H1 (cell line): Measurements from ENCODE around the gene UFD1. TPM values are rescaled to one million over a fixed set of nuclear protein-coding genes. Genes with fewer than 3 reads are reported as not detected.

Source experiments
- CTCF ChIA-PET: fragments of 300-600 bp; sonication (Branson Sonifier 250); formaldehyde crosslinking; loops from one replicate; lab custom pipeline; 2021; ENCODE audit not compliant: partially characterized antibody; lab: Charles Lee
- POLR2A ChIA-PET: fragments of 300-600 bp; sonication (Branson Sonifier 250); formaldehyde crosslinking; loops from one replicate; lab custom pipeline; 2021; ENCODE audit warnings: inconsistent platforms; ENCODE audit not compliant: partially characterized antibody; lab: Charles Lee
- DNase-seq, 2 experiments: peaks; one replicate each; pipeline versions ENCODE4 v3.0.0 to v3.0.0-alpha.2; 2010 to 2022; ENCODE audit warnings: low spot score in 2 of 2, low read depth in 1 of 2, mixed read lengths in 1 of 2
- FAIRE-seq: peaks from 2 replicates; lab custom pipeline; 2011; peaks lifted over from hg19 to GRCh38; lab: Jason Lieb, UNC
- H2AFZ ChIP-seq: 2 replicates; pipeline ENCODE4 v1.8.1; 2012; ENCODE audit warnings: low read length, inconsistent platforms
- H2AK5ac ChIP-seq: 2 replicates; pipeline ENCODE4 v1.6.1; 2013; ENCODE audit warnings: low read depth, low read length
- H2BK120ac ChIP-seq: replicated peaks from 2 replicates; pipeline ENCODE3; 2013; ENCODE audit warnings: low read depth, low read length, inconsistent platforms
- H2BK12ac ChIP-seq: 2 replicates; pipeline ENCODE4 v1.6.1; 2013; ENCODE audit warnings: low read depth, low read length
- H2BK15ac ChIP-seq: 2 replicates; pipeline ENCODE4 v1.6.1; 2013; ENCODE audit warnings: low read length
- H2BK20ac ChIP-seq: 2 replicates; pipeline ENCODE4 v1.6.1; 2013; ENCODE audit warnings: low read length
- H2BK5ac ChIP-seq: 2 replicates; pipeline ENCODE4 v1.6.1; 2013; ENCODE audit warnings: low read depth, low read length
- H3K14ac ChIP-seq: 2 replicates; pipeline ENCODE4 v1.6.1; 2013; ENCODE audit warnings: inconsistent platforms; ENCODE audit not compliant: insufficient read length
- H3K18ac ChIP-seq: 2 replicates; pipeline ENCODE4 v1.6.1; 2013; ENCODE audit warnings: low read length; ENCODE audit errors: extremely low read depth
- H3K23ac ChIP-seq: 2 replicates; pipeline ENCODE4 v1.6.1; 2013; ENCODE audit warnings: inconsistent platforms; ENCODE audit not compliant: insufficient read length
- H3K23me2 ChIP-seq: 2 replicates; pipeline ENCODE4 v1.6.1; 2013; ENCODE audit warnings: low read depth, low read length
- H3K27ac ChIP-seq: 2 replicates; pipeline ENCODE4 v1.6.1; 2011; ENCODE audit warnings: low read depth, low read length, inconsistent platforms
- H3K27me3 ChIP-seq, 4 experiments: replicated peaks in 1 of 4; 1 replicate in 1 of 4; 2 replicates in 3 of 4; pipeline versions ENCODE4 v1.6.1 to v1.8.1; 2011 to 2013; ENCODE audit warnings: low read length in 3 of 4, mild to moderate bottlenecking in 3 of 4, inconsistent platforms in 2 of 4, mixed read lengths in 2 of 4, moderate library complexity in 1 of 4; ENCODE audit not compliant: control insufficient read depth in 3 of 4, insufficient read depth in 3 of 4; ENCODE audit errors: extremely low read depth in 1 of 4
- H3K36me3 ChIP-seq, 4 experiments: 2 replicates each; pipeline versions ENCODE4 v1.6.1 to v1.8.1; 2011 to 2013; ENCODE audit warnings: mild to moderate bottlenecking in 4 of 4, low read length in 3 of 4, moderate library complexity in 2 of 4, control low read depth in 1 of 4, inconsistent platforms in 1 of 4; ENCODE audit not compliant: insufficient read depth in 4 of 4, control insufficient read depth in 2 of 4
- H3K4ac ChIP-seq: replicated peaks from 2 replicates; pipeline ENCODE3; 2013; ENCODE audit warnings: low read length, low read depth, mixed read lengths, inconsistent platforms; ENCODE audit not compliant: insufficient read length
- H3K4me1 ChIP-seq, 4 experiments: replicated peaks in 1 of 4; 1 replicate in 1 of 4; 2 replicates in 3 of 4; pipeline versions ENCODE4 v1.6.1 to v1.8.1; 2011 to 2013; ENCODE audit warnings: low read length in 3 of 4, inconsistent platforms in 2 of 4, mixed read lengths in 1 of 4; ENCODE audit not compliant: insufficient read depth in 4 of 4, control insufficient read depth in 3 of 4
- H3K4me2 ChIP-seq, 2 experiments: 2 replicates each; pipeline versions ENCODE4 v1.6.1 to v1.8.1; 2011 to 2013; ENCODE audit warnings: low read depth in 2 of 2, low read length in 2 of 2, control low read depth in 1 of 2, inconsistent platforms in 1 of 2, mild to moderate bottlenecking in 1 of 2; ENCODE audit not compliant: insufficient read depth in 1 of 2
- H3K4me3 ChIP-seq, 4 experiments: fragments of 200-600, 300-600 bp in 1 of 4; sonication (generic), shearing (Covaris generic), sonication (Bioruptor Twin) in 1 of 4; 2 replicates each; pipeline versions ENCODE4 v1.5.1 to v1.8.1; 2011 to 2016; ENCODE audit warnings: low read length in 4 of 4, low read depth in 3 of 4, control low read depth in 2 of 4, inconsistent platforms in 2 of 4, mild to moderate bottlenecking in 2 of 4, mixed read lengths in 1 of 4, moderate library complexity in 1 of 4; ENCODE audit not compliant: insufficient read depth in 2 of 4; ENCODE audit errors: extremely low read depth in 1 of 4
- H3K56ac ChIP-seq: replicated peaks from 2 replicates; pipeline ENCODE3; 2013; ENCODE audit warnings: low read depth, mild to moderate bottlenecking, mixed read lengths, low read length, inconsistent platforms; ENCODE audit not compliant: insufficient read length
- H3K79me1 ChIP-seq: 2 replicates; pipeline ENCODE4 v1.6.1; 2013; ENCODE audit warnings: low read depth, low read length, control low read depth
- H3K79me2 ChIP-seq, 2 experiments: 2 replicates each; pipeline versions ENCODE4 v1.6.1 to v1.8.1; 2012 to 2013; ENCODE audit warnings: low read length in 2 of 2, mild to moderate bottlenecking in 2 of 2, inconsistent platforms in 1 of 2; ENCODE audit not compliant: insufficient read depth in 2 of 2, control insufficient read depth in 1 of 2
- H3K9ac ChIP-seq, 4 experiments: replicated peaks in 1 of 4; 1 replicate in 1 of 4; 2 replicates in 3 of 4; pipeline versions ENCODE4 v1.6.1 to v1.8.1; 2011 to 2013; ENCODE audit warnings: low read depth in 3 of 4, low read length in 3 of 4, control low read depth in 2 of 4, mild to moderate bottlenecking in 2 of 4, moderate library complexity in 2 of 4, inconsistent platforms in 1 of 4; ENCODE audit errors: extremely low read depth in 1 of 4
- H3K9me3 ChIP-seq, 2 experiments: 2 replicates each; pipeline versions ENCODE4 v1.6.1 to v1.8.1; 2012 to 2013; ENCODE audit warnings: mild to moderate bottlenecking in 2 of 2, moderate library complexity in 2 of 2, control low read depth in 1 of 2, inconsistent platforms in 1 of 2, low read depth in 1 of 2, low read length in 1 of 2, mixed read lengths in 1 of 2; ENCODE audit not compliant: insufficient read depth in 2 of 2
- H4K20me1 ChIP-seq, 2 experiments: replicated peaks in 1 of 2; 2 replicates each; pipeline versions ENCODE3 to v1.8.1; 2011 to 2013; ENCODE audit warnings: inconsistent platforms in 2 of 2, low read length in 2 of 2, mild to moderate bottlenecking in 1 of 2; ENCODE audit not compliant: insufficient read depth in 2 of 2, control insufficient read depth in 1 of 2
- H4K5ac ChIP-seq: 2 replicates; pipeline ENCODE4 v1.6.1; 2013; ENCODE audit warnings: low read length, low read depth, mixed read lengths, inconsistent platforms; ENCODE audit not compliant: insufficient read length
- H4K8ac ChIP-seq: 2 replicates; pipeline ENCODE4 v1.8.0; 2013; ENCODE audit warnings: mild to moderate bottlenecking, moderate library complexity, low read length, inconsistent platforms; ENCODE audit not compliant: insufficient read depth; ENCODE audit errors: extremely low read depth
- H4K91ac ChIP-seq: replicated peaks from 2 replicates; pipeline ENCODE3; 2013; ENCODE audit warnings: low read length, mixed read lengths, inconsistent platforms; ENCODE audit not compliant: insufficient read length
- GTF2F1 ChIP-seq: IDR thresholded peaks from 2 replicates; pipeline ENCODE4 v1.6.1; 2012; ENCODE audit warnings: low read depth, low read length, improper control_type of control experiment, borderline replicate concordance
- JUND ChIP-seq: IDR thresholded peaks from 2 replicates; pipeline ENCODE4 v1.6.1; 2011; ENCODE audit warnings: mild to moderate bottlenecking, improper control_type of control experiment, low read length
- PHF8 ChIP-seq: fragments of 200-600 bp; sonication (generic); conservative IDR thresholded peaks from 2 replicates; pipeline ENCODE4 v1.7.1; 2012; ENCODE audit warnings: low read depth, mild to moderate bottlenecking, inconsistent platforms, low read length, moderate library complexity
- POLR2AphosphoS5 ChIP-seq: IDR thresholded peaks from 2 replicates; pipeline ENCODE4 v1.6.1; 2011; ENCODE audit warnings: low read depth, low read length
- SIRT6 ChIP-seq: IDR thresholded peaks from one replicate; pipeline ENCODE4 v1.7.1; 2012; ENCODE audit warnings: low read length, inconsistent platforms
- TAF7 ChIP-seq: optimal IDR thresholded peaks from 2 replicates; pipeline ENCODE3; 2011; ENCODE audit warnings: low read depth, mild to moderate bottlenecking, inconsistent platforms, low read length, moderate library complexity, borderline replicate concordance
- TCF12 ChIP-seq: IDR thresholded peaks from 2 replicates; pipeline ENCODE4 v1.6.1; 2011; ENCODE audit warnings: low read depth, mild to moderate bottlenecking, low read length
- WGBS, 2 experiments: shearing (Covaris generic) in 1 of 2; methylation state at CpG; one replicate each; pipeline versions ENCODE4 v1.1.6 to v1.1.7; 2013 to 2015; ENCODE audit warnings: low lambda C conversion rate in 2 of 2, mixed read lengths in 2 of 2, inconsistent platforms in 1 of 2, low coverage in 1 of 2, missing lambda C conversion rate in 1 of 2; ENCODE audit not compliant: insufficient replicate concordance in 2 of 2, insufficient coverage in 1 of 2, insufficient read length in 1 of 2; ENCODE audit errors: extremely low coverage in 1 of 2, missing lambda C conversion rate in 1 of 2; 5-methylcytosine and 5-hydroxymethylcytosine counted together
- polyA plus RNA-seq, 7 experiments: library from polyadenylated mRNA; depleted of rRNA in 3 of 7; stranded (reverse) in 5 of 7; unstranded in 2 of 7; fragments of >200 nt in 5 of 7; fragments of 200-250 nt in 2 of 7; gene quantifications; 1 replicate in 5 of 7; 2 replicates in 1 of 7; 4 replicates in 1 of 7; pipeline versions ENCODE4 v1.2.1 to v1.2.3, GENCODE V29; 2011 to 2013; ENCODE audit warnings: missing spikeins in 2 of 7, mixed read lengths in 2 of 7
- total RNA-seq: library from RNA; stranded (reverse); fragmentation: NEBNext Ultra II Directional; extraction: Animal tissue kit (Norgen Biotek cat#: 25700); gene quantifications from 2 replicates; pipeline ENCODE4 v1.2.1, GENCODE V29; 2021
- TF ChIP-seq, protein P1 (sequence below), 3 experiments: IDR thresholded peaks; 1 replicate in 2 of 3; 2 replicates in 1 of 3; pipeline versions ENCODE4 v1.5.1 to v1.6.1; 2011; ENCODE audit warnings: low read length in 3 of 3, mild to moderate bottlenecking in 3 of 3, inconsistent platforms in 2 of 3, low read depth in 1 of 3, moderate library complexity in 1 of 3; ENCODE audit not compliant: insufficient read depth in 1 of 3; ENCODE audit errors: control extremely low read depth in 1 of 3

UFD1 gene
- total and polyA plus RNA-seq, 2 of the 8 experiments (the other 6 are each of a cell fraction or from before 2014, with no cell fraction given): 74.6 to 116 TPM

DNA sequence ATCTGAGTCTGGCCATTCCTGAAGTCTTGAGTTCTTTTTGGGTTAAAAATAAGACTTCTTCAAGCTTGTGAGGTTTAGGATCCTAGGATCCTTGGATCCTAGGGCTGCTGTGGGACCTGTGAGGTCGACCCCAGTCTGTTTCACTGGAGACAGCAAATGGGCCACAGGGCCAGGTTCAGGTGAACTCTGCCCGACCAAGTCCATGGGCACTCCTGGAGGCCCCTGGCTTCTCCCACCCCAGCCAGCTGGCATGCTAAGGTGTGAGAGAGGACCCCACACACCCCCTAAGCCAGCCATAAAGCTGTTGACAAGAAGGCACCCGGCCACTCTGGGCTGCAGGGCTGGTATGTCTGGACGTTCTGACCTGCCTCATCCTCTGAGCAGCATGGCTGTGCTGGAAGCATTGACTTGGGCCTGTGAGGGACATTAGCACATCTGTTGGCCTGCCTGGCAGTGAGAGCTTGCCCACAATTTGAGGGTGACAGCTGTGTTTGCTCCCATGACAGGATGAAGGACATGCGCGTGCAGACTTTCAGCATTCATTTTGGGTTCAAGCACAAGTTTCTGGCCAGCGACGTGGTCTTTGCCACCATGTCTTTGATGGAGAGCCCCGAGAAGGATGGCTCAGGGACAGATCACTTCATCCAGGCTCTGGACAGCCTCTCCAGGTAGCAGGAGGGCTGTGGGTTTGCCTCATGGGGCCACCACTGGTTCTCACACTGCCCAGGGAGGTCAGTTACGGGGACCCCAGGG is 29.2 kb upstream of the UFD1 start:
- H3K23me2 ChIP-seq: no peaks in the 10 kb centered on the region
- H2AK5ac ChIP-seq: no peak overlapping the region
- H3K14ac ChIP-seq: no peak overlapping the region
- POLR2A ChIA-PET: interaction anchor here (0.6 to 3.4 kb wide), 3 partner anchors 9 to 92 kb away, joined by 3 to 10 read pairs (median 4); no protein-coding TSS in a partner anchor
- no peak overlapping the region for H4K91ac ChIP-seq
- no peak overlapping the region for H3K23ac ChIP-seq
- H4K5ac ChIP-seq: no peak overlapping the region
- H3K27me3 ChIP-seq: no peaks in the 10 kb centered on the region
- H3K79me2 ChIP-seq: no peaks in the 10 kb centered on the region
- H3K9ac ChIP-seq: no peak overlapping the region
- H3K4me2 ChIP-seq: no peak overlapping the region
- no peak overlapping the region for H2BK15ac ChIP-seq
- H3K4me1 ChIP-seq: no peaks in the 10 kb centered on the region; a peak in 3 of 7 replicates
- TF ChIP-seq JUND (no peak), TCF12 (no peak), PHF8 (no peak), POLR2AphosphoS5 (0 out of 2 replicates have a peak, but pooled peaks have one; percentile 33), TAF7 (no peak), SIRT6 (no peak), GTF2F1 (no peak)
- TF ChIP-seq, protein P1, sequence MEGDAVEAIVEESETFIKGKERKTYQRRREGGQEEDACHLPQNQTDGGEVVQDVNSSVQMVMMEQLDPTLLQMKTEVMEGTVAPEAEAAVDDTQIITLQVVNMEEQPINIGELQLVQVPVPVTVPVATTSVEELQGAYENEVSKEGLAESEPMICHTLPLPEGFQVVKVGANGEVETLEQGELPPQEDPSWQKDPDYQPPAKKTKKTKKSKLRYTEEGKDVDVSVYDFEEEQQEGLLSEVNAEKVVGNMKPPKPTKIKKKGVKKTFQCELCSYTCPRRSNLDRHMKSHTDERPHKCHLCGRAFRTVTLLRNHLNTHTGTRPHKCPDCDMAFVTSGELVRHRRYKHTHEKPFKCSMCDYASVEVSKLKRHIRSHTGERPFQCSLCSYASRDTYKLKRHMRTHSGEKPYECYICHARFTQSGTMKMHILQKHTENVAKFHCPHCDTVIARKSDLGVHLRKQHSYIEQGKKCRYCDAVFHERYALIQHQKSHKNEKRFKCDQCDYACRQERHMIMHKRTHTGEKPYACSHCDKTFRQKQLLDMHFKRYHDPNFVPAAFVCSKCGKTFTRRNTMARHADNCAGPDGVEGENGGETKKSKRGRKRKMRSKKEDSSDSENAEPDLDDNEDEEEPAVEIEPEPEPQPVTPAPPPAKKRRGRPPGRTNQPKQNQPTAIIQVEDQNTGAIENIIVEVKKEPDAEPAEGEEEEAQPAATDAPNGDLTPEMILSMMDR (IDR thresholded peaks at IDR 0.05; ENCODE audit: control extremely low read depth in 1 of 3, insufficient read depth in 1 of 3, low read depth in 1 of 3, low read length in 3 of 3): no peak
- TF ChIP-seq, all 59 proteins: peak for 1
- FAIRE-seq (no peak), DNase-seq (no peak)
- no peak overlapping the region for H3K56ac ChIP-seq
- no peak overlapping the region for H3K18ac ChIP-seq
- 88% methylated on average over 10 of the region's 10 CpGs; no CpG with 5 or more reads in 1 of the 2 experiments for WGBS, 2 experiments
- H3K4ac ChIP-seq: no peak overlapping the region
- no peak overlapping the region for H2BK120ac ChIP-seq
- H2BK20ac ChIP-seq: no peak overlapping the region
- peaks cover 5 to 33% (median 13%) of the 10 kb centered on the region in 4 experiments; a peak in 6 of 8 replicates for H3K36me3 ChIP-seq
- no peak overlapping the region for H2AFZ ChIP-seq
- H4K8ac ChIP-seq: peak overlapping the region; percentile 57; the same call in 1 of the 2 replicates
- CTCF ChIA-PET: interaction anchor here (1.0 to 1.3 kb wide), 3 partner anchors 10 to 119 kb away, joined by 4 to 5 read pairs (median 5); no protein-coding TSS in a partner anchor
- H2BK5ac ChIP-seq: no peak overlapping the region
- H3K79me1 ChIP-seq: no peaks in the 10 kb centered on the region
- no peaks in the 10 kb centered on the region for H3K9me3 ChIP-seq
- no peak overlapping the region for H2BK12ac ChIP-seq
- H3K27ac ChIP-seq: no peak overlapping the region
- peaks cover 0 to 7% of the 10 kb centered on the region in 2 experiments for H4K20me1 ChIP-seq
- no peak overlapping the region for H3K4me3 ChIP-seq
